Measurements from ENCODE around the gene TFCP2L1.

DNA sequence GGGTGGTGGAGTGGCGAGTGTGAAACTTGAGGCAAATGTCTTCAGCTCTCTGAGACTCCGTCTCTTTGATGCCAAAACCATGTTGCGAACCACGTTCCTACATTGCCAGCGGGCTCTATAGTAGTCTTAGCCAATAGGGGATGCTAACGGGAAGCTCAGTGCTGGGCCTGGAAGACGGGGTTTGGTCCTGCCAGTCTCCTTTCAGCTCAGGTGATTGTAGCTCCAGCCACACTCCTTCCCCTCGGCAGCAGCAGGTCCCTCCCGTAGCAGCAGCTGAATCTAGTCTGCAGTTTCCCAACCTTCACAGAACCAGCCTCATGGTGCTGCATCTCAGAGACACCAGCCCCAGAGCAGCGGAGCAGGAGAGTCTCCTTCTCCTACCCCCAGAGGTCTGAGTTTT lies 109.7 kb downstream of the TFCP2L1 start:
- no peak for TF ChIP-seq CTCF (IDR thresholded peaks at IDR 0.05)
- TF ChIP-seq POLR2A (IDR thresholded peaks at IDR 0.05): no peak
- TF ChIP-seq POLR2AphosphoS5 (IDR thresholded peaks at IDR 0.05): no peak
- no peak for TF ChIP-seq EP300 (IDR thresholded peaks at IDR 0.05)
